GM19351 (cell line): ENCODE measurements around the gene CTBP1.

ENCODE experiments used
- ATAC-seq: cut with Tn5 transposase; IDR thresholded peaks from one replicate; pipeline ENCODE4 v1.9.1; 2021; ENCODE audit warnings: mild to moderate bottlenecking, moderate library complexity; ENCODE audit not compliant: unreplicated experiment

Gene CTBP1

DNA sequence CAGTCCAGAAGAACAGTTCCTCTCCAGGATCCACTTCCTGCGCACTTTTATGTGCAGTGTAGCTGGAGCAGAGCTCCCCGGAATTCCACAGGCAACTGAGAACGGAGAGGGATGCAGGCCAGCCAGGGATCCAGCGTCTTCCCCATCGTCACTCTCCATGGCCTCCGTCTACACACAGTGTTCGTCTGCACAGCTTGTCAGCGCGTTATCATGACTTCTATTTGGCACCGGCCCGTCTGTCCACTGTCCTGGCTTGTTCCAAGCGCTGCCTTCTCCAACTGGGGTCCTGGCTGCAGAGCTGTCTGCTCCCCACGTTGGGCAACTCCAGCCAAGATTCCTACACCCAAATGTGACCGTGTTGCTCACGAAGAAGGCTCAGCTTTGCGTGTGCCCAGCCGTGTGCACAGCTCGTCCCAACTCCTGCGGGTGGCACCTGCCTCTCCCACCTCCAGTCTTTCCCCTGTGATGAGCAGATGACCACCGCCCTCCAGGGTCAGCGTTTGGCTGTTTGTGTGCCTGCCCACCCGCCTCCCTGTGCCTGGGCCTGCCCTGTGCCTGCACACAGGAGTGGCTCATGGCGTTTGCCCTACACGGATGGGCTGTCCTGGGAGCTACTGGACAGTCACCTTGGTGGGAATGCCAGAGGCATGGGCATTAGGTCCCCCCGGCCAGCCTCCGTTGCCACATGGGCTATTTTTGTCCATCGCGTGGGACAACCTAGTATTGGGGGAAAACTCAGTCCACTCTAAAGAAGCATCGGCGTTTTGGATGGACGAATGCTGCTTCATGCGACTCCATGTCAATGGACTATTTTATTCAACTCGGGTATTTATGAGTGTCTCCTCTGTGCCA, 2.2 kb upstream of the CTBP1 start:
- ATAC-seq, result no peak

DNA sequence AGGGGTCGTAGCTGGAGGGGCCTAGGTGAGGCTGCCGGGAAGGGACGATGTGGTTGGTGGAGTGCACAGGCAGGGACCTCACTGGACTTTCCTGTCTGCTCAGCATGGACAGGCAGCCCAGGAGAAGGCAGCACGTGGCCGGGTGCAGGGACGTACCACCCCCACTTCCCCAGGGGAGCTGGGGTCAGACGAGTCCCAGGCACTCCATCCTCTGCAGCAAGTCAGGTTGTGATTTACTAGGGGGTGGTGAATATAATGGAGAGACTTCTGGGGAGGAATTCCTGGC, 1.5 kb upstream of the CTBP1 start:
- ATAC-seq, result no peak

DNA sequence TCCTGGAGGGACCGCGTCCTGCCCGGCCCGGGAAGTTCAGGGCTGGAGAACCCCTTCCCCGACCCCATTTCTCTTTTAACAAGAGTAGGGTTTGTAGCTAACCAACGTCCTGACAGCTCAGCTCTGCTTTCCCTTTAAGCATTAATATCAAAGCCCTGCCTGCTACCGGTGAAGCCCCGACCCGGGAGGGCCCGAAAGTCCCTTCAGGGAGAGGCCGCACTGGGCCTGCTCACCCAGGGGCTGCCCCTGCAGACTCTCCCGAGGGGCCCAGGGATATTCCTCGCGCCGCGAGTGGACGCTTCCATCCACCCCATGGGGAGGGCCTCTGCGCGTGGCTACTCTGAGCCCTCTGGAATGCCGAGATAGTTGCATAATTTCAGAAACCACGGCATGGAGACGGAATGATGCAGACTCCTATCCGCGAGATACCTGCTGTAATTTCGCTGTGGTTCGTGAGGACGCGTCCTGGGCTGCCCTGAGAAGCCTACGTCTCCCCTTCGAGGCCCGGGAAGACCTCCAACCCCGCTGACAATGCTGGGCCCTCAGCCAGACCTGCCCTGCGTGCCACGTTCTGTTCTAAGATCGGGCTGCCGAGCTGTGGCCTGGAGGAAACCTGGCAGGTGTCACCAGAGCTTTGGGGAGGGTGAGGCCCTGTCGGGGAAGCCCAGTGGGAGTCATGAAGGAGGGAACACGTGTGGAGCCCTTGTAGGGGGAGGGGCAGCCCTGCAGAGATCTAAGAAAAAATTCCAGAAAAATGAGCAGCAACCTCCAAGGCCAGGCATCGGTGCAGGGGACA, 999 bp upstream of the CTBP1 start:
- ATAC-seq, result peak; percentile 13

DNA sequence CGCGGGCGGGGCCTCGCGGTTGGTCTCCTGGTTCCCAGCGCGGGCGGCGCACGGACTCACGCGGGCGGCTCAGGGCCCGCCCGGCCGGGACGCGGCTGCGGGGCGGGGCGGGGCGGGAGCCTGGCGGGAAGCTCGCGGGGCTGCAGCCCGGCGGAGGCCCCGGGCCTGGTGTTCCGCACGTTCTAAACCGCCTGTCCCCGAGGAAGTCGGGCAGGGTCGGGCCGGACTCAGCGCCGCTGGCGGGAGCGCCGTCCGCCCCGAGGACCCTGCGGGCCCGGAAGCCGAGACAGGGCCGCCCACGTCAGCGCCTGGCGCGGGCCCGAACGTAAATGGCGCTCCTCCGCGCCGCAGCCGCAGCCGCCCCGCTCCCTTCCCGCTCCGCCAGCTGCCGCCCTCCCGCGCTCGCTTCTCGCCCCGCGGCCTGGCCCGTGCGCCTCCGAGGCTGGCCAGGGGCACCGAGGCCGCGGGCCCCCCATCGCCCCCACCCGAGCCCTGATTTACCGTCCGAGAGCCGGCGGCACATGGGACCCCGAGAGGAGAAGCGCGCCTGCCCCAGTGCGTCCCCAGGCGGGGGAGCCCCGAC, 309 bp upstream of the CTBP1 start:
- ATAC-seq, result peak; percentile 52

DNA sequence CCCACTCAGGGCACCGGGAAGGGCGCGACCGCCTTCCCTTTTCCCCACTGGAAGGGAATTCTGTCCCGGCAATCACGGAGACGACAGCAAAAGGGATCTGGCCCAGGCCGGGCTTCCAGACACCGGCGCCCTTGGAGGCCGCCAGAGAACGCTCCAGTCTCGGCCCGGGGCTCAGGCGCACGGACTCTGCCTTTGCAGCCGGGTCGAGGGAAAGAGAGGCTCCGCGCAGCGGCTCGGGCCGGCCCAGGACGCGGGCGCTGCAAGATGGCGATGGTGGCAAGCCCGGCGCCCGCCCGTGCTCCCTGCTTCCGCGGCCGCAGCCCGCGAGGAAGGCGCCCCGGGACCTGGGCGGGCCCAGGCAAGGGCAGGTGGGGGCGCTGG, 1.1 kb downstream of the CTBP1 start:
- ATAC-seq, result peak; percentile 10

DNA sequence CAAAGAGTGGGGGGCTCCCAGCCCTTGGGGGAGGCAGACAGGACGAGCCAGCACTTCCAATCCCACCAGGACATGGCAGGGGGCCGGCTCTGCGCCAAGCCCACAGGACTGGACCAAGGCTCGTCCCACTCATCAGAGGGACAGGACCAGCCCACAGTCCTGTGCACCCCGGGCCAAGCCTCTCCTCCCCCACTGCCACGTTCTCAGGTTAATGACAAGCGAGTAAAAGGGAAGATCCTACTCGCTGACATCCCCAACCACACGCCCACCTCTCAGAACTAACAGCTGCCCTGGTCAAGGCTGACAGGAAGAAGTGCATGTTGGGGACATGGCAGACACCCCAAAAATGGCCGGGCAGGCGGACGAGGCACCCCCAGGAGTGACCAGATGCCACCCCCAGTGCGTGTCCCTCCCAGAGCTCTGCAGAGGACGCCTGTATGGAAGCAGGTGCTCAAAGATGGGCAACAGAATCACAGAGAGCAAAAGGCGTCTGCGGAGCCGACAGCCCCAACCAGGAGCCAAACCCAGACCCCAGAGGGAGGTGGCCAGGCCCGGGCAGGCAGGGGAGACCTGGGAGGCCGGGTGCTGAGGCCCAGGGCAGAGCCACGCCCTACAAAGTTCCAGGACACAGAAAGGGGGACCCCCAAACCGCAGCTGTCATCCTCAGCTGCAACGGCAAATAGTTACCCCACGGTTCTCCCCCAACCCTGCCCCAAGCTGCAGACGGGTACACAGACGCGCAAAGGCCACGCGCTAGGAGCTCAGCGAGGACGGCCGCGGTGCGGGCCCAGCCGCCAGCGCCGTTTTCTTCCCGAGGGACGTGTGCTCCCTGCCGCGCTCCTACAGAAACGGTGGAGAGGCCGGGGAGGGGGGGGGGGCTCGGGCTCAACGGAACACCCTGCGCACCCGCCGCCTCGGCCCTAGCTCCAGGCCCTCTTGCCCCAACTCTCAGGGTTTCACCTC, 1.7 kb downstream of the CTBP1 start:
- ATAC-seq, result no peak

DNA sequence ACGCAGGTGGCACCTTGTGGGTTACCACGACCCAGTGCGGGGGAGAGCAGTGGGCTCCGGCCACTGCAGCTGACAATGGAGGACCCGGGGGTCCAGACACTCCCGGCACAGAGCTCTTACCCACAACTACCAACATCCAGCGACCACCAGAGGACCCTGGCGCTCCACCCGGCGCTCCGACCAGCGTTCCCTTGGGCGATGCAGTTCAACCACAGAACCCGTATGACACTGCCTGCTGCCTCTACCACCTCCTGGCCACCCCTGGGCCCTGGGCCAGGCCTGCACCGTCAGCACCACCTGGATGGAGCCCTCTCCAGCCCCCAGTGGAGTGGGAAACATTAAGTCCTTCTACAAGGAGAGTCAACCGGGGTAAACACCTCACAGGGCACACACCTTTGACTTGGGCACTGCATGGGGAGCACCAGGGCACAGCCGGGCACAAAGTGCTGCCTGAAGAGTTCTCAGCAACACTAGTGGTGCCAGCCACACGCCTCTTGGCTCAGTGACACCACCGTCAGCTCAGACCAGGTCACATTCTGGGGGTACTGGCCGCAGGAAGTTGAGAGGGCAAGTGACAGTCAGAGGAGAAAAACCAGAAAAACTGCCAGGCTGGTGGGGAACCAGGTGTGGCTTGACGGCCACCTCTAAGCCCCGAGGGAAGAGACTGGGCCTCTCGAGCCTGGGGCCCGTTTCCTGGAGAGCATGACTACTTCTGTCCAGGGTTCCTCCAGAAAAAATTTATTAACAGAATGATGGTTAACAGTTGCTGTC, 2.6 kb downstream of the CTBP1 start:
- no peak for ATAC-seq

DNA sequence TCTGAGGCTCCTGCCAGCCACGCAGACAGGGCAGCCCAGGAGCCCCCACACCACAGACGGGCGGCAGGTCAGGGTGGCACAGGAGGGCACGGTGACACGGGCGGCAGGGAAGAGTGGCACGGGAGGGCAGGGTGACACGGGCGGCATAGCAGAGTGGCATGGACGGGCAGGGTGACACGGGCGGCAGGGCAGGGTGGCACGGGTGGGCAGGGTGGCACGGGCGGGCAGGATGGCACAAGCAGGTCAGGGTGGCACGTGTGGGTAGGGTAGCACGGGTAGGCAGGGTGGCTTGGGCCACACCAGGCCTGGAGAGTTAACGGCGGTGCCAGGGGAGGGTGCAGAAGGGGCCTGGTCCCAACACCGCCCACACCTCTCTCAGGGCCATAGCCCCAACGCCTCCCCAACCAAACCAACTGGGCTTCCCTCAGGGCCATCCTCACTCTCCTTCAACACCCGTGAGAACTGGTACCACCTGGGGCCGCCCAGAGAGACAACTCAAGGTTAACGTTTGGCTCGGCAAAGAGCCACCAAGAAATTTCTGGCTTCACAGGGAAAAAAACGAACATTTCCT, 3.4 kb downstream of the CTBP1 start:
- no peak for ATAC-seq

DNA sequence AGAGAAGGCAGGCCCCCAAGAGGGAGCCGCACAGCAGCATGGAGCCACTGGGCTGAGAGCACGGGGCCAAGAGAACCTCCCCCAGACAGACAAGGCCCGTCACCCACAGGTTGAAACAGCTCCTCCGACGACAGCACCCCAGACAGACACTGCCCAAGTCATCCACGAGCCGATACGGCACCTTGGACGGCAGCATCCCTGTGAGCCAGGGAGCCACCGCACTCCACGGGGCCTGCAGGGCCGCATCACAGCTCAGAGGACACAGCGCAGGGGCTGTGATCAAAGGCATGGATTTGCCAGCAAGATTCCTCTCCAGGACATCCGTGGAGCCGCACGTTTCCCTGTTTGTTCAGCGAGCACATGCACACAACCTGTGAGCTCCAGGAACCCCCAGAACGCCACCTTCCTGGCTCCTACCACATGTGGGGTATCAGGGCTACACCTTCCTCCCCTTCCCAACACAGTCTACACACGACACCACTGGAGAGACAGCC, 3.9 kb downstream of the CTBP1 start:
- no peak for ATAC-seq

DNA sequence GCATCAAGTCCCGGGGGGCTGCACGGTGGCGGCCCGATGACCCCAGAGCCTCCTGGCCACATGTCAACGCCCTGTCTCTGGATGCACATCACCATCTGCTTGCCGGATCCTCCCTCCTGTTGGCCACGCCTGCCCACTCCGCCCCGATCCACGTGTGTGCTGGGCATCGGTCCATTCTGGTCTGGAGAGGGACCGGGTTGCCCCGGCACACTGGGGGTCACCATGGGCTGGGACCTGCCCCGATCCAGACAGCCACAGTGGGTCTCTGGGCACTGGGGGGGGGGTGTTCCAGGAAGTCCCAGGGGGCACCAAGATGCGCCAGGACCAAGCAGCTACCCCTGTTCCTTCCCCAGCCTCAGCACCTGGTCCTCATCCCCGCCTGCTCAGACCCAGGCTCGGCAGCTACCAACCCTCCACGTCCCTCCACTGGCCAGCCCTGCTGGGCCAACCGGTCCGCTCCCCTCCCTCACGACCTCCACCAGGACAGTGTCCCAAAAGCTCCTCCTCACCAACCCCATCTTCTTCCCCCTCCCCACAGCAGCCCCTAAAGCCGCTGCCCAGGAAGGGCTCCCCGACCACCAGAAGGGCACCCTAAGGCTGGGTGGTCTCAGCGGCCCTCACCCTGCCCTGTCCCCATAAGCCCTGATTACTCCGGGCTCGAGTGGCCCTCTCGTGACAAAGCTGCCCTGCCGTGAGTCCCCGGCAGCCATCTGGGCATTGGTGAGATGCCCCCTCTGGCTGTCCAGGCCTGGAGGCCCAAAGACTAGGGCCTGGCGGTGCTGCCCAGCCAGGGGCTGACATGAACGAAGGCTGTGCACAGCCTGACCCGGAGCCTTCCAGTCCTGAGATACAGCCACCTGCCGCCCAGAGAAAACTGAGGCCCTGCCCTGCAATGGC, 4.6 kb downstream of the CTBP1 start:
- no peak for ATAC-seq

DNA sequence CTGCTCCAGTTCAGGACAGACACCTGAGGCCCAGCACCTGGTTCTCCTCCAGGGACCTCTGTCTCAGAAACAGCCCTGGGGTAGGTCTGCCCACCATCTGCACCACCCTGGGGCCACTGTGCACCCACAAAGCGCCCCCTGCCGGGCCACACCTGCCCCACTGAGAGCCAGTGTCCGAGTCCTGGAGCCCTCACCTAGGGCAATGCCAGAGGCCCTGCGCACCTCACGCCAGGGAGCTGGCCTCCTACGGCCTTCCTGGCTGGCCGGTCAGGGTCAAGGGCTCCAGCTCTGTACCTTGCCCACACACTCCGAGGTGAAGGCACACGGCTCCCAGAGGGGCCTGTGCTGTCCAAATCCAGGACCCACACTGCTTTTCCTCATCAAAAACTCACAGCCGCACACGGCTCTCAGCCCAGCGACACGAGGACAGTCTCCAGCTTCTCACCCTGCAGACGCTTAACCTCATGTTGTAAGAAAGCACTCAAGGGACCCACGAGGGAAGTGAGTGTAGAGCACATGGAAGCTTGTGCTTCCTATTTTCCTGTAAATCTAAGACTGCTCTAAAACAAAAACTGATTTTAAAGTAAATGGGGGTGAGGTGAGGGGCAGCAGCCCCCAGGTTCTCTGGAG, 5.4 kb downstream of the CTBP1 start:
- ATAC-seq, result no peak

DNA sequence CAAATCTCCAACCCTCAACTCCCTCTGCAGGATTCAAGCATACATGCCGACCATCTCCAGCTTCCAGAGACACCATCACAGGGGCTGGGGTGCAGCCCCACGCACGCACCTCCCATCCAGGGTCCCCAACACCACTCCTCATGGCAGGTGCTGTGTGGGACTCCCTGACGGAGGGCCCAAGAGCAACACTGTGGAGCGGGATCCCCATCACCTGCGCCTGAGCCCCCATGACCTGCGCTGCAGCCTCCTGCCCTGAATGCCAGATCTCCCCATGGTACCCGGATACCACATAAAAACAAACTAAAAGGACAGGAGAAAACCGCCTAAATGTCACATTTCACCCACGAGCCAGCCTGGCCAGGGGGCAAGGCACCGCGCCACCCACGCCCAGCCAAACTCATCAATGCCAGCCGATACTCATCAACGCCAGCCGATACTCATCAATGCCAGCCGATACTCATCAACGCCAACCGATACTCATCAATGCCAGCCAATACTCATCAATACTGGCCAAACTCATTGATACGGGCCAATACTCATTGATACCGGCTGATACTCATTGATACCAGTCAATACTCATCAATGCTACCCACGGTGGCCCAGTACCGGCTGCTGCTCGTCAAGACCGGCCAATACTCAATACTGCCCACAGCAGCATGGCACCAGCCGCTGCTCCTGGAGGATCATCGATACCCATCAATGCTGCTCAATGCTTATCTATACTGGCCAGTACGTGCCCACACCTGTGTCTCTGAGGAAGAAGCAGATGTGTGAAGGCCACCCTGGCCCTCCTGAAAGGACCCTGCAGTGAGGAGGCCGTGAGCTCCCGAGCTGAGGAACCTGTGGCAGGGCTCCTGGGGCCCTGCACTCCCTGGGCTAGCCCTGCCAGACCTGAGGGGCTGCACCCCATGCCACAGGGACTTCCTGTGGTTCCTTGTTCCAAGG, 6.2 kb downstream of the CTBP1 start:
- ATAC-seq, result no peak

DNA sequence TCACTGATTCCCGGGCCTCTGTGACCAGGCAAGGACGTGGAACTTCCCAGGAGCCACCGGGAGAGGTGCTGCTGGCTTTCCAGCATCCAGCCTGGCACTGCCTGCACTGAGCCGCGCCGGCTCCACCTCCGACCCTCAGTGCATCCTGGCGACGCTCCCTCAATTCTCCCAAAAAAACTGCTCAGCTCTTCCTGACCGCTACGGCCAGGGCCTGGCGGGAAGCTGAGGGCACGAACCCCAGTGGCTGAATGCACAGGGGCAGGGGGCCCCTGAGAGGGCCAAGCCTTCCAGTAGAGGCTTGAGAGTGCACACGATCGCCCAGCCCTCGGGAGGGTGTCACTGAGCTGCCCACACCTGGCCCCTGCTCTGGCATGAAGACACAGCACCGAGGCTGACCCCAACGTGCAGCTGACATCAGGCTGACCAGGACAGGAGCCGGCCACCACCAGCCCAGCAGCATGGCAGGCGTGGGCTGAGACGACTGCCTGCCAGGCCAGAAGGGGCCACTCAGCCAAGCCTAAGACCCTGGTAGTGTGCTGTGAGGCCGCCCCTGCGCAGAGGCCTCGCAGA, 6.9 kb downstream of the CTBP1 start:
- no peak for ATAC-seq

DNA sequence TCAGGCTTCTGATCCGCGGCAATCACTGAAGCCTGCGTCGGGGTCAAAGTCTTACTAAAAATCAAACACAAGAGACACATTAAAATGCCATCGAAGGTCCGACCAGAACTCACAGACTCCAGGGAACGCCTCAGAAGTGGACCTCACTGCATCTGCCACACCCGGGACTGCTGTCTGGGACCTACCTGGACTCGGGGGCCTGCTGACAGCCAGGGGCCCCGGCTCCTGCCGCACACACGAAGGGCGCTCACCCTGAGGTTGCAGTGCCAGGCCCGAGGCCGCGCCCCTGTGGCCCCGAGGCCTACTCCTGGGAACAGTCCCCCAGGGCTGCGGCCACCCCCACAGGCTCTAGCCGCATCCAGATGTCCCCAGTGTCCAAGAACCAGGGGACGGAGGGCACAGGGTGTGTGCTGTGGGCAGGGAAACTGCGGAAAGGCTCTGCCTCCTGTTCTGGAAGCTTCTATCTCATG, 7.4 kb downstream of the CTBP1 start:
- no peak for ATAC-seq

DNA sequence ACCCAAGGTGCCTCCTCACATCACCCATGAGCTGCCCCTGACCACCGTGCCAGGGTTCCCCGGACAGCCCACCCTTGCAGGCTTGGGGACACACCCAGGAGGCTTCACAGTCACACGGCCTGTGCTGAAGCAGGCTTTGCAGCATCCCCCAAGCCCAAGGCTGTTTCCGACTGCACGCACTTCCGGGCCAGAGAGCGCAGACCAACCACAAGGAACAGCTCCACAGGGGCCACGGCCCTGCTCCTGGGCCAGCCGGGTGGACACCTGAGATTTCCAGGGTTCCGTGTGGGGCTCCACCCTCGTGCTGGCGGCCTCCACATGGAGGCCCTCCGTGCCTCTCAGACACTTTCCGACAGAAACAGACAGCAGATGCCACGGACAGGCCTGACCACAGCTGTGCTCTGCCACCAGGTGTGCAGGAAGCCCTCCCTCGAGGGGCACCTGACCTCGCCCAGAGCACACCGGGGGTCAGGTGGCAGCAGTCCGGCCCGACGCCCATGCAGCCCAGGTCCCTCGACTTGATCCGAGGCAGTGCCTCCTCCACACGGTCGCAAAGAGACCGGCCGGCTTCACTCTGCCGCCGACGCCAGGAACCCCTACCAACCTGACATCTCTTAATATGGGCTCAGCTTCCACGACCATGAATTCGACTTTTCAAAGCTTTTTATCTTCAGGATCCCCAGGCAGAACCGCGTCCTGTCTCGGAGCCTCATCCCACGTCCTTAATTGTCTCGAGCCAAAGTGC, 8.0 kb downstream of the CTBP1 start:
- ATAC-seq, result no peak

DNA sequence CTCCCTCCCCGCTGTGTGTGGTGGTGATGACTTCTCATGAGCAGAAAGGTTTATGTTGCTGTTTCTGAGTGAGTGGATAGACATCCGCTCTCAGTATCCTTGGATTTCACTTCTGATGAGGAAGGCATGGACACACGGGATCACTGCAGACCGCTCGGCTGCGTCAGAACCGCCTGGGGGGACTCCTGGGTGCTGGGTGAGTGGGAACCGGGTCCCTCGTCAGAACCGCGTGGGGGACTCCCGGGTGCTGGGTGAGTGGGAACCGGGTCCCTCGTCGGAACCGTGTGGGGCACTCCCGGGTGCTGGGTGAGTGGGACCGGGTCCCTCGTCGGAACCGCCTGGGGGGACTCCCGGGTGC, 9.0 kb downstream of the CTBP1 start:
- ATAC-seq, result no peak
